SK-N-SH treated with all-trans-retinoic acid at 6 μM for 48 hours (cell line): ENCODE results near the gene UQCRC1.

Experiments used
- ATAC-seq: fragments of 200-7000 bp; cut with Tn5 transposase; 3 replicates; pipeline ENCODE4 v1.9.1; 2020; ENCODE audit warnings: mild to moderate bottlenecking, moderate library complexity
- ARNTL ChIP-seq: fragments of 450-650 bp; formaldehyde crosslinking; IDR thresholded peaks from 2 replicates; pipeline ENCODE4 v1.5.0; 2020; ENCODE audit warnings: low read depth, mild to moderate bottlenecking, moderate library complexity, borderline replicate concordance
- BACH2 ChIP-seq: fragments of 250-450 bp; sonication (Bioruptor Pico); IDR thresholded peaks from 2 replicates; pipeline ENCODE4 v1.9.0; 2021; ENCODE audit warnings: mild to moderate bottlenecking, borderline replicate concordance
- CREB5 ChIP-seq: fragments of 250-450 bp; sonication (Bioruptor Pico); IDR thresholded peaks from 2 replicates; pipeline ENCODE4 v1.5.1; 2020; ENCODE audit warnings: low read depth, mild to moderate bottlenecking, moderate library complexity
- CSDC2 ChIP-seq: fragments of 250-450 bp; sonication (Bioruptor Pico); IDR thresholded peaks from 2 replicates; pipeline ENCODE4 v1.5.0; 2020; ENCODE audit warnings: mild to moderate bottlenecking, moderate library complexity
- CSRNP3 ChIP-seq: fragments of 250-450 bp; sonication (Bioruptor Pico); IDR thresholded peaks from 2 replicates; pipeline ENCODE4 v1.5.1; 2021; ENCODE audit warnings: mild to moderate bottlenecking, moderate library complexity
- ESRRG ChIP-seq: fragments of 250-450 bp; sonication (Bioruptor Pico); IDR thresholded peaks from 2 replicates; pipeline ENCODE4 v1.6.1; 2021; ENCODE audit warnings: mild to moderate bottlenecking
- GLIS3 ChIP-seq: fragments of 250-450 bp; sonication (Bioruptor Pico); IDR thresholded peaks from 2 replicates; pipeline ENCODE4 v1.5.0; 2020; ENCODE audit warnings: mild to moderate bottlenecking, moderate library complexity
- ISL1 ChIP-seq: fragments of 250-450 bp; sonication (Bioruptor Pico); IDR thresholded peaks from 2 replicates; pipeline ENCODE4 v2.1.2; 2022; ENCODE audit warnings: mild to moderate bottlenecking, moderate library complexity
- OSR1 ChIP-seq: fragments of 250-450 bp; sonication (Bioruptor Pico); IDR thresholded peaks from 2 replicates; pipeline ENCODE4 v1.8.0; 2022; ENCODE audit warnings: moderate library complexity, mild to moderate bottlenecking, inconsistent platforms
- PATZ1 ChIP-seq: fragments of 250-450 bp; sonication (Bioruptor Pico); IDR thresholded peaks from 2 replicates; pipeline ENCODE4 v1.8.0; 2020; ENCODE audit warnings: mild to moderate bottlenecking, moderate library complexity, borderline replicate concordance
- PPARA ChIP-seq: fragments of 250-450 bp; sonication (Bioruptor Pico); IDR thresholded peaks from 2 replicates; pipeline ENCODE4 v1.5.0; 2020; ENCODE audit warnings: mild to moderate bottlenecking, borderline replicate concordance
- RARB ChIP-seq: fragments of 250-450 bp; sonication (Bioruptor Pico); IDR thresholded peaks from 2 replicates; pipeline ENCODE4 v1.8.0; 2021; ENCODE audit warnings: mild to moderate bottlenecking, moderate library complexity
- SNAI2 ChIP-seq: fragments of 250-450 bp; sonication (Bioruptor Pico); IDR thresholded peaks from 2 replicates; pipeline ENCODE4 v1.5.0; 2020; ENCODE audit warnings: mild to moderate bottlenecking, moderate library complexity
- TCF4 ChIP-seq: fragments of 250-450 bp; sonication (Bioruptor Pico); IDR thresholded peaks from 2 replicates; pipeline ENCODE4 v1.8.0; 2021; ENCODE audit warnings: mild to moderate bottlenecking, moderate library complexity, borderline replicate concordance
- TOX ChIP-seq: fragments of 250-450 bp; sonication (Bioruptor Pico); IDR thresholded peaks from 2 replicates; pipeline ENCODE4 v1.8.0; 2021; ENCODE audit warnings: mild to moderate bottlenecking, moderate library complexity, borderline replicate concordance
- TSHZ2 ChIP-seq: fragments of 250-450 bp; sonication (Bioruptor Pico); IDR thresholded peaks from 2 replicates; pipeline ENCODE4 v1.5.0; 2020; ENCODE audit warnings: mild to moderate bottlenecking, moderate library complexity
- ZC3H10 ChIP-seq: fragments of 250-450 bp; sonication (Bioruptor Pico); IDR thresholded peaks from 2 replicates; pipeline ENCODE4 v1.5.1; 2021; ENCODE audit warnings: mild to moderate bottlenecking, moderate library complexity
- ZFP3 ChIP-seq: fragments of 250-450 bp; sonication (Bioruptor Pico); IDR thresholded peaks from 2 replicates; pipeline ENCODE4 v1.5.0; 2020; ENCODE audit warnings: mild to moderate bottlenecking, moderate library complexity
- ZFP30 ChIP-seq: fragments of 450-650 bp; formaldehyde crosslinking; IDR thresholded peaks from 2 replicates; pipeline ENCODE4 v1.5.0; 2022; ENCODE audit warnings: mild to moderate bottlenecking, moderate library complexity
- ZNF565 ChIP-seq: fragments of 450-650 bp; formaldehyde crosslinking; conservative IDR thresholded peaks from 2 replicates; pipeline ENCODE4 v1.5.0; 2020; ENCODE audit warnings: low read depth, mild to moderate bottlenecking, moderate library complexity
- ZNF70 ChIP-seq: fragments of 450-650 bp; formaldehyde crosslinking; IDR thresholded peaks from 2 replicates; pipeline ENCODE4 v1.5.0; 2020; ENCODE audit warnings: mild to moderate bottlenecking, moderate library complexity
- ZNF8 ChIP-seq: fragments of 450-650 bp; formaldehyde crosslinking; IDR thresholded peaks from 2 replicates; pipeline ENCODE4 v1.5.0; 2020; ENCODE audit warnings: mild to moderate bottlenecking, moderate library complexity

UQCRC1 gene

GRCh38 chr3:48553886-48554845, 55.3 kb downstream of the UQCRC1 start:
- no peak for ATAC-seq

GRCh38 chr3:48553361-48553760, 56.1 kb downstream of the UQCRC1 start:
- no peak for TF ChIP-seq SNAI2 (CRISPR knock-in tag)
- no peak for TF ChIP-seq ZNF565 (CRISPR knock-in tag)
- TF ChIP-seq PATZ1 (CRISPR knock-in tag) = no peak
- no peak for TF ChIP-seq TOX (CRISPR knock-in tag)
- TF ChIP-seq OSR1 (CRISPR knock-in tag) = no peak
- TF ChIP-seq ARNTL (CRISPR knock-in tag) = no peak
- no peak for TF ChIP-seq ZFP30 (CRISPR knock-in tag)
- TF ChIP-seq ISL1 = no peak
- TF ChIP-seq ZFP3 (CRISPR knock-in tag) = no peak
- no peak for TF ChIP-seq TSHZ2 (CRISPR knock-in tag)
- TF ChIP-seq ZNF70 (CRISPR knock-in tag) = no peak
- no peak for TF ChIP-seq GLIS3
- no peak for TF ChIP-seq ESRRG (CRISPR knock-in tag)
- TF ChIP-seq CSRNP3 (CRISPR knock-in tag) = no peak
- no peak for TF ChIP-seq TCF4 (CRISPR knock-in tag)
- TF ChIP-seq RARB (CRISPR knock-in tag) = no peak
- TF ChIP-seq CREB5 = no peak
- no peak for TF ChIP-seq PPARA (CRISPR knock-in tag)
- TF ChIP-seq BACH2 = no peak
- no peak for ATAC-seq

More at GRCh38 chr3:48553886-48554845, 55.3 kb downstream of the UQCRC1 start:
- TF ChIP-seq CSDC2 (CRISPR knock-in tag) = no peak
- TF ChIP-seq GLIS3 = no peak
- no peak for TF ChIP-seq TSHZ2 (CRISPR knock-in tag)
- no peak for TF ChIP-seq CSRNP3 (CRISPR knock-in tag)
- TF ChIP-seq ZFP30 (CRISPR knock-in tag) = no peak
- TF ChIP-seq ZC3H10 (CRISPR knock-in tag) = no peak
- TF ChIP-seq ZNF8 = no peak
- TF ChIP-seq ZFP3 (CRISPR knock-in tag) = no peak
- no peak for TF ChIP-seq TCF4 (CRISPR knock-in tag)
